ENCODE data around the gene GNMT.
A peak's percentile ranks its signal among the peaks of the same experiment; 100 is the strongest.

GNMT gene

GRCh38 chr6:42970871-42971612 is 10.5 kb downstream of the GNMT start:
- TF ChIP-seq SPI1 (IDR thresholded peaks at IDR 0.05; ENCODE audit: borderline replicate concordance, low read depth): peak; percentile 63; the same call in 1 of the 2 replicates
- TF ChIP-seq CTCF (IDR thresholded peaks at IDR 0.05; ENCODE audit: insufficient read depth, low read length): no peak
- peak in 1 of 2 experiments; percentile 12 for DNase-seq (ENCODE audit: low read depth in 1 of 2, low spot score in 1 of 2)
- Histone ChIP-seq H3K27me3 (ENCODE audit: insufficient read depth, poor library complexity, severe bottlenecking) (no peaks in the 10 kb centered on the region), H3K27ac (replicated peaks) (no peak overlapping the region), H3K4me3 (replicated peaks; ENCODE audit: insufficient read depth, low read length) (no peak overlapping the region)

GRCh38 chr6:42971746-42972327 is 11.3 kb downstream of the GNMT start:
- H3K27ac ChIP-seq (replicated peaks): no peak overlapping the region

GRCh38 chr6:42973926-42974325 is 13.4 kb downstream of the GNMT start:
- no peak for DNase-seq (ENCODE audit: low read depth in 1 of 2, low spot score in 1 of 2)
- no peak overlapping the region for H3K4me3 ChIP-seq (replicated peaks; ENCODE audit: insufficient read depth, low read length)
- no peaks in the 10 kb centered on the region for H3K27me3 ChIP-seq (ENCODE audit: insufficient read depth, poor library complexity, severe bottlenecking)
- no peak overlapping the region for H3K27ac ChIP-seq (replicated peaks)
- TF ChIP-seq CTCF (IDR thresholded peaks at IDR 0.05; ENCODE audit: insufficient read depth, low read length) (no peak), GABPA (IDR thresholded peaks at IDR 0.05; ENCODE audit: low read depth) (no peak), POLR2AphosphoS5 (IDR thresholded peaks at IDR 0.05; ENCODE audit: low read depth) (no peak), REST (IDR thresholded peaks at IDR 0.05; ENCODE audit: insufficient replicate concordance, low read depth) (no peak), SPI1 (IDR thresholded peaks at IDR 0.05; ENCODE audit: borderline replicate concordance, low read depth) (no peak)

More at GRCh38 chr6:42971746-42972327, 11.3 kb downstream of the GNMT start:
- TF ChIP-seq REST (IDR thresholded peaks at IDR 0.05; ENCODE audit: insufficient replicate concordance, low read depth) (no peak), CTCF (IDR thresholded peaks at IDR 0.05; ENCODE audit: insufficient read depth, low read length) (no peak), GABPA (IDR thresholded peaks at IDR 0.05; ENCODE audit: low read depth) (no peak), SPI1 (IDR thresholded peaks at IDR 0.05; ENCODE audit: borderline replicate concordance, low read depth) (no peak), POLR2AphosphoS5 (IDR thresholded peaks at IDR 0.05; ENCODE audit: low read depth) (no peak)
- H3K27me3 ChIP-seq (ENCODE audit: insufficient read depth, poor library complexity, severe bottlenecking): no peaks in the 10 kb centered on the region
- no peak overlapping the region for H3K4me3 ChIP-seq (replicated peaks; ENCODE audit: insufficient read depth, low read length)
- no peak for DNase-seq (ENCODE audit: low read depth in 1 of 2, low spot score in 1 of 2)

Data from HL-60 (cell line).